ENCODE results near the gene CHN2. TPM values are rescaled to one million over a fixed set of nuclear protein-coding genes. Genes with fewer than 3 reads are reported as not detected.

CHN2 gene
- total RNA-seq, 2 experiments from 2014 or later: 2.1 to 3.5 TPM

DNA sequence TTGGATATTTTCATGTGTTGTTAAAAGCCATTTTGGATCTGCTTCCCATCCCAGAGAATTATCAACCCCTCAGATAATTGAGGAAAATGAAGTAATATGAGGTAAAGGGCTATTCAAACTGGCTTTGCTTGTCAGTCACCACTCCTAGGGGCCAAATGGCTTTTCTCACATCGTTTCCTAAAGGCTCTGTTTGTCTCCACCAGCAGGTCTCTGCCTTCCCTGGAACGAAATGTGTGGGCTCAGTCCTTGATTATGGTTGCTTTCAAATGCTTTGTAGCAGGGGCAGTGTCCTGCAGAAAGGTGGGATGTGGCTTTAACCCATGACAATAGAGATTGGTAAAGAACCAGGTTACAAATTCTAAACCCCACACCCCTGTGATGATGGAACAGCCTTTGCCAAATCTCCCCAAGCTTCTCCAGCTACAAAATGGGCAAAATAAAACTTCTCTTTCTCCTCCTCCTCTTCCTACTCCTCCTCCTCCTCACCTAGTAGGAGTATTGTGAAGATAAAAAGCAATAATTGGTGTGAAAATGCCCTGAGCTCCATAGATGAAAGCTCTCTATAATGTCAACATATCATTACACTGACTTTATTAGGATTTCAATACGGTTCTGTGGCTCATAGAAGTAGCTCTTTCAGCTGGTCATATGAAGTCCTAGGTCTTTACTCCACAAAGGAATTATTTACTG is 127.6 kb downstream of the CHN2 start:
- Histone ChIP-seq H3K27me3 (ENCODE audit: control insufficient read depth in 1 of 2, insufficient read depth in 2 of 2, low read length in 2 of 2) (no peaks in the 10 kb centered on the region), H3K36me3 (ENCODE audit: insufficient read depth, low read length) (no peaks in the 10 kb centered on the region), H3K9me3 (ENCODE audit: control insufficient read depth in 1 of 2, insufficient read depth in 1 of 2, low read length in 2 of 2) (no peaks in the 10 kb centered on the region), H3K4me1 (ENCODE audit: insufficient read depth, low read length) (no peaks in the 10 kb centered on the region), H3K27ac (ENCODE audit: low read depth in 1 of 2, low read length in 2 of 2) (no peak overlapping the region), H3K4me3 (ENCODE audit: low read length) (no peak overlapping the region)
- H3K9me3 Mint-ChIP-seq: no peaks in the 10 kb centered on the region
- no peak for TF ChIP-seq CTCF (IDR thresholded peaks at IDR 0.05)
- CTCF ChIA-PET: no interaction called here
- POLR2A ChIA-PET: interaction anchor here (0.7 kb wide), 1 partner anchor 13 kb away, joined by 3 read pairs; no protein-coding TSS in a partner anchor
- intact Hi-C loops (cut with DNase I, micrococcal nuclease): no loop called here
- no peaks in the 10 kb centered on the region for H3K4me1 Mint-ChIP-seq (ENCODE audit: low read depth)
- DNase-seq (no peak), ATAC-seq (ENCODE audit: poor library complexity) (no peak)
- H3K36me3 Mint-ChIP-seq (ENCODE audit: low read depth): no peaks in the 10 kb centered on the region
- H3K4me3 Mint-ChIP-seq: no peak overlapping the region
- H3K27ac Mint-ChIP-seq: no peak overlapping the region
- H3K27me3 Mint-ChIP-seq: no peaks in the 10 kb centered on the region

GRCh38 chr7:29325476-29325875 is 130.9 kb downstream of the CHN2 start:
- Histone ChIP-seq H3K4me3 (ENCODE audit: low read length) (no peak overlapping the region), H3K4me1 (ENCODE audit: insufficient read depth, low read length) (no peaks in the 10 kb centered on the region), H3K27ac (ENCODE audit: low read depth in 1 of 2, low read length in 2 of 2) (no peak overlapping the region), H3K27me3 (ENCODE audit: control insufficient read depth in 1 of 2, insufficient read depth in 2 of 2, low read length in 2 of 2) (peaks cover 0 to 3% of the 10 kb centered on the region in 2 experiments), H3K9me3 (ENCODE audit: control insufficient read depth in 1 of 2, insufficient read depth in 1 of 2, low read length in 2 of 2) (no peaks in the 10 kb centered on the region), H3K36me3 (ENCODE audit: insufficient read depth, low read length) (no peaks in the 10 kb centered on the region)
- Mint-ChIP-seq H3K9me3 (no peaks in the 10 kb centered on the region), H3K36me3 (ENCODE audit: low read depth) (no peaks in the 10 kb centered on the region), H3K4me1 (ENCODE audit: low read depth) (peaks cover 24% of the 10 kb centered on the region), H3K27ac (no peak overlapping the region), H3K4me3 (no peak overlapping the region), H3K27me3 (no peaks in the 10 kb centered on the region)
- intact Hi-C loops (cut with DNase I, micrococcal nuclease): no loop called here
- ChIA-PET CTCF (no interaction called here), POLR2A (no interaction called here)
- no peak for ATAC-seq (ENCODE audit: poor library complexity)
- DNase-seq: no peak
- no peak for TF ChIP-seq CTCF (IDR thresholded peaks at IDR 0.05)

GRCh38 chr7:29326864-29327263 is 132.3 kb downstream of the CHN2 start:
- H3K4me1 ChIP-seq (ENCODE audit: insufficient read depth, low read length): no peaks in the 10 kb centered on the region
- CTCF ChIA-PET: no interaction called here

More at GRCh38 chr7:29326864-29327263, 132.3 kb downstream of the CHN2 start:
- H3K27me3 Mint-ChIP-seq: no peaks in the 10 kb centered on the region
- ATAC-seq (ENCODE audit: poor library complexity): no peak
- no peak for DNase-seq
- no peak overlapping the region for H3K4me3 Mint-ChIP-seq
- H3K4me3 ChIP-seq (ENCODE audit: low read length): no peak overlapping the region
- peaks cover 27% of the 10 kb centered on the region for H3K4me1 Mint-ChIP-seq (ENCODE audit: low read depth)
- no peaks in the 10 kb centered on the region for H3K9me3 Mint-ChIP-seq
- POLR2A ChIA-PET: no interaction called here
- no peak for TF ChIP-seq CTCF (IDR thresholded peaks at IDR 0.05)
- H3K27ac ChIP-seq (ENCODE audit: low read depth in 1 of 2, low read length in 2 of 2): no peak overlapping the region
- no peaks in the 10 kb centered on the region for H3K36me3 Mint-ChIP-seq (ENCODE audit: low read depth)
- H3K9me3 ChIP-seq (ENCODE audit: control insufficient read depth in 1 of 2, insufficient read depth in 1 of 2, low read length in 2 of 2): no peaks in the 10 kb centered on the region
- intact Hi-C loops (cut with DNase I, micrococcal nuclease): no loop called here
- peaks cover 0 to 3% of the 10 kb centered on the region in 2 experiments for H3K27me3 ChIP-seq (ENCODE audit: control insufficient read depth in 1 of 2, insufficient read depth in 2 of 2, low read length in 2 of 2)
- H3K27ac Mint-ChIP-seq: no peak overlapping the region
- H3K36me3 ChIP-seq (ENCODE audit: insufficient read depth, low read length): no peaks in the 10 kb centered on the region

Measured in CD4-positive, alpha-beta T cell (primary cell).